Esophagus (tissue), 2 donors: ENCODE data around the gene SEPHS1. TPM values are rescaled to one million over a fixed set of nuclear protein-coding genes. Genes with fewer than 3 reads are reported as not detected.
"Not testable (repeated sequence)": the region's sequence is repeated elsewhere in the genome, so short reads cannot be mapped to it uniquely, and the experiment has no call there.

Source experiments
- H3K27ac ChIP-seq, 2 donors: one replicate each; pipeline ENCODE4 v1.5.1; 2013; ENCODE audit warnings: low read depth in 2 of 2, mild to moderate bottlenecking in 2 of 2, inconsistent platforms in 1 of 2, low read length in 1 of 2, moderate library complexity in 1 of 2
- H3K27me3 ChIP-seq, 2 donors: one replicate each; pipeline ENCODE4 v1.6.1; 2013; ENCODE audit warnings: low read length in 2 of 2, control low read depth in 1 of 2, mild to moderate bottlenecking in 1 of 2; ENCODE audit not compliant: insufficient read depth in 2 of 2, control insufficient read depth in 1 of 2
- H3K36me3 ChIP-seq, 2 donors: one replicate each; pipeline ENCODE4 v1.6.1; 2013; ENCODE audit warnings: low read length in 1 of 2; ENCODE audit not compliant: control insufficient read depth in 2 of 2, insufficient read depth in 2 of 2
- H3K4me1 ChIP-seq, 2 donors: one replicate each; pipeline ENCODE4 v1.6.1; 2013; ENCODE audit warnings: low read length in 1 of 2; ENCODE audit not compliant: control insufficient read depth in 2 of 2, insufficient read depth in 2 of 2
- H3K4me3 ChIP-seq, 2 donors: one replicate each; pipeline ENCODE4 v1.5.1; 2013; ENCODE audit warnings: low read length in 2 of 2, mild to moderate bottlenecking in 2 of 2, low read depth in 1 of 2, moderate library complexity in 1 of 2
- H3K9me3 ChIP-seq, 2 donors: one replicate each; pipeline ENCODE4 v1.6.1; 2013; ENCODE audit warnings: mild to moderate bottlenecking in 2 of 2, low read depth in 1 of 2, low read length in 1 of 2, moderate library complexity in 1 of 2; ENCODE audit not compliant: control insufficient read depth in 2 of 2, insufficient read depth in 1 of 2
- whole genome bisulfite sequencing, 2 donors: extraction: QIAGEN DNeasy Blood & Tissue Kit; methylation state at CpG; one replicate each; pipeline ENCODE4 v1.1.7; 2013; 5-methylcytosine and 5-hydroxymethylcytosine counted together
- polyA plus RNA-seq, 2 donors: library from polyadenylated mRNA; stranded (reverse); fragments of 200-250 nt; gene quantifications; one replicate each; pipeline ENCODE4 v1.2.3, GENCODE V29; 2013
- donor health status: healthy with polysubstance abuse.
- donor health status: Bipolar disorder and iron deficiency.

Gene SEPHS1
- polyA plus RNA-seq, 2 donors: 15.8 to 25.8 TPM

DNA sequence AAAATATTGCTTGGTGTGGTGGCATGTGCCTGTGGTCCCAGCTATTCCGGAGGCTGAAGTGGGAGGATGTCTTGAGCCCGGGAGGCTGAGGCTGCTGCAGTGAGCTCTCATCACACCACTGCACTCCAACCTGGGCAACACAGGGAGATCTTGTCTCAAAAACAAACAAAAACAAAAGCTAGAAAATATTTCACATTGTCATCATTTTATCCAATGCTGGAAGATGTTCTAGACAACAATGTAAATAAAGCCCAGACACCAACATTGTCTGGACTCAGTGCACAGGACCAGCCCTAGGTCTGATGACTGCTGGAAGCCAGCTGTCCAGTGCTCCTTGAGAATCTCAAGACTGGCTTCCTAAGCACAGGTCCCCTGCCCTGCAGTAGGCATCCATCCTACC is 13.5 kb downstream of the SEPHS1 start:
- Histone ChIP-seq H3K27ac (no peak overlapping the region), H3K27me3 (no peaks in the 10 kb centered on the region), H3K36me3 (peaks cover 9 to 20% of the 10 kb centered on the region in 2 donors), H3K4me3 (no peak overlapping the region), H3K9me3 (no peaks in the 10 kb centered on the region), H3K4me1 (no peaks in the 10 kb centered on the region)
- WGBS, 2 donors: 89 to 93% methylated on average over 2 of the region's 2 CpGs

DNA sequence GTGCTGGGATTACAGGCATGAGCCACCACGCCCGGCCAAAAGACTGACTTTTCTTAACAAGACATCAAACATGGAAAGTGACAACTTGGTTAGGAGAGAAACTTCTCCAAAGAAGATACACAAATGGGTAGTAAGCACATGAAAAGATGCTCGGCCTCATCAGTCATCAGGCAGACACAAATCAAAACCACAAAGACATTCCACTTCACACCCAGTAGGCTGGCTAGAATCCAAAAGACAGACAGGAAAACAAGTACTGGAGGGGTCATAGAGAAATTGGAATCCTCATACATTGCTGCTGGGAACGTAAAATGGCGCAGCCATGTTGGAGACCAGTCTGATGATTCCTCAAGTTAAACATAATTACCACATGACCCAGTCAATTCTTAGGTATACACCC is 16.4 kb downstream of the SEPHS1 start:
- Histone ChIP-seq H3K27ac (no peak overlapping the region), H3K27me3 (no peaks in the 10 kb centered on the region), H3K4me1 (no peaks in the 10 kb centered on the region), H3K4me3 (no peak overlapping the region), H3K9me3 (no peaks in the 10 kb centered on the region), H3K36me3 (peaks cover 14 to 25% of the 10 kb centered on the region in 2 donors)
- 94 to 97% methylated on average over 5 of the region's 5 CpGs for WGBS, 2 donors

- not testable (repeated sequence) for H3K4me3 ChIP-seq, H3K4me1 ChIP-seq, H3K27ac ChIP-seq, H3K27me3 ChIP-seq, H3K9me3 ChIP-seq
- peaks cover 14 to 26% of the 10 kb centered on the region in 2 donors for H3K36me3 ChIP-seq
- 97 to 98% methylated on average over 8 of the region's 8 CpGs for WGBS, 2 donors
These were observed 17.1 kb downstream of the SEPHS1 start for GRCh38 chr10:13330980-13331379.

DNA sequence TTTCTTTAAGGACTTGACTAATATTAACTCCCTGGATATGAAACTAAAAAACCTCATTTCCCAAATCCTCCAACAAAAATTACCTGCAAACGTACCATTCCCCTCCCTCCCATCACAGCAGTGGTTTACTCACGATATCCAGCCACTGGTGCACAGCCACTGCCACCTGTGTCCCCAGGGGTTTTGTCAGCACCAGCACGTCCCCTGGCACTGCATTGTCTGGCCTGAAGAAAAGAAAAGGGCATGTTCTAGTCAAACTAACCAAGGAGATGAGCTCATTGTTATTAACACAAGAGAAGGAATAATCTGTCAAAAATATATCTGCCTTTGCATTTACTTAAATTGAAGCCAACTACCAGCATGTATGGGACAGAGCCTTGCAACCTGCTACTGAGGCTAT is 18.5 kb downstream of the SEPHS1 start:
- Histone ChIP-seq H3K4me1 (no peaks in the 10 kb centered on the region), H3K4me3 (no peak overlapping the region), H3K36me3 (peaks cover 14 to 24% of the 10 kb centered on the region in 2 donors), H3K27ac (no peak overlapping the region), H3K9me3 (no peaks in the 10 kb centered on the region), H3K27me3 (no peaks in the 10 kb centered on the region)
- 90 to 92% methylated on average over 3 of the region's 3 CpGs for WGBS, 2 donors

DNA sequence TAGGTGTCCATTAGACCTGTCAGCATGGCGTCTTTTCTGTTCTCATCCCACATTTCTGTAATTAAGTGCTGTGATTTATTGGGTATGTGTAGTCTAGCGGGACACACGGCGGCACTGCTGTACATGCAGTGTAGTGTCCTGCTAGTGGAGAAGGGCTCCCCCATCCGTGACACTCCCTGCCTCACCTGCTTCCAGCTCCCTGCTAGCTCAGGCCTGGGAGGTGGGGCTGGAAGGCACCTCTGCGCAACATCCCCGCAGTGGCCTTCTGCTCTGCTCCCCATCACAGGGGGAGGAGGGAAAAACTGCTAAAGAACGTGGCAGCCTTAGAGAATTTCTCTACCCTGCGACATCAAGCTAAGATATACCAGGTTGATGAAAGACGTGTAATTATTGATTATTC is 19.5 kb downstream of the SEPHS1 start:
- Histone ChIP-seq H3K9me3 (no peaks in the 10 kb centered on the region), H3K36me3 (peaks cover 14 to 24% of the 10 kb centered on the region in 2 donors), H3K27ac (no peak overlapping the region), H3K4me1 (no peaks in the 10 kb centered on the region), H3K27me3 (no peaks in the 10 kb centered on the region), H3K4me3 (no peak overlapping the region)
- 77 to 86% methylated on average over 10 of the region's 10 CpGs for WGBS, 2 donors

DNA sequence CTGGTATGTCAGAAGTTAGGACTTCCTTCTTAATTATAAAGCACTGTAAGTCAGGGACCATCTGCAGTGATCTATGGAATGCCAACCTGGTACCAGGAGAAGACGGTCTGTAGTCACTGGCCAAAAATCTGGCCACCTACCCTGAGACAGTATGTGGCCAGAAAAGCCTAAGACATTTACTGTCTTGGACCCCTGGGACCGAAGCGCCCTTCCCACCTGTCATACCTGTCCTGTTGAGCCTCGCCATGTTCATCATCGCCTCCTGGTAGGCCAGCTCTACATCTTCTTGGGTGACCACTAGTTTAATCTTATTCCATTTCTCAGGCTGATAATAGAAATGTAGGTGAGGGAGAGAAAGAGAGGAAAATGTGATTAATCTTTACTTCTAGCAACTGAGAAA is 20.0 kb downstream of the SEPHS1 start:
- Histone ChIP-seq H3K4me3 (no peak overlapping the region), H3K27ac (no peak overlapping the region), H3K4me1 (no peaks in the 10 kb centered on the region), H3K27me3 (no peaks in the 10 kb centered on the region), H3K36me3 (peaks cover 14 to 24% of the 10 kb centered on the region in 2 donors), H3K9me3 (no peaks in the 10 kb centered on the region)
- WGBS, 2 donors: 93 to 95% methylated on average over 5 of the region's 5 CpGs

DNA sequence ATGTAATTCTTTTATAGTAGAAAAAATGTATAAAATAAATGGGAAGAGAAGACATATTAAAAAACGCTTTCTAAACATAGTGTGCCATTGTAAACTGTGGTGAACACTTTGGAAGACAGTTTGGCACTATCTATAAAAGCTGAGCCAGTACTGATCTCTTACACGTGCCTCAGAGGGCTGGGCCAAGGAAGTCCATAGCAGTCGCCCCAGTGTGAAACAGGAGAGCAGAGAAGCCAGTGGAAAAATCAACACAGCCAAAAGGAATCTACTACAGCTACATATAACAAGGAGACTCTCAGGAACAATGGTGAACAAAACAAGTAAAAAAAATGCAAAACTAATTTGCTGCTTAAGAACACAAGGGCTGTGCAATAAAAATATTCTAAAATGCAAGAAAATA is 20.6 kb downstream of the SEPHS1 start:
- Histone ChIP-seq H3K4me3 (no peak overlapping the region), H3K4me1 (no peaks in the 10 kb centered on the region), H3K27ac (no peak overlapping the region), H3K27me3 (no peaks in the 10 kb centered on the region), H3K36me3 (peaks cover 17 to 28% of the 10 kb centered on the region in 2 donors), H3K9me3 (no peaks in the 10 kb centered on the region)
- WGBS, 2 donors: 39 to 42% methylated on average over 3 of the region's 3 CpGs

- peaks cover 8 to 19% of the 10 kb centered on the region in 2 donors for H3K36me3 ChIP-seq
- 95% methylated on average over 24 of the region's 24 CpGs for WGBS, 2 donors
These were observed 25.4 kb downstream of the SEPHS1 start for GRCh38 chr10:13322615-13323148.

GRCh38 chr10:13321576-13321975 is 26.5 kb downstream of the SEPHS1 start:
- Histone ChIP-seq H3K27me3 (no peaks in the 10 kb centered on the region), H3K36me3 (peaks cover 8 to 17% of the 10 kb centered on the region in 2 donors), H3K4me1 (no peaks in the 10 kb centered on the region), H3K4me3 (no peak overlapping the region), H3K9me3 (no peaks in the 10 kb centered on the region), H3K27ac (no peak overlapping the region)
- WGBS, 2 donors: 92 to 95% methylated on average over 13 of the region's 13 CpGs

More at GRCh38 chr10:13322615-13323148, 25.4 kb downstream of the SEPHS1 start:
- Histone ChIP-seq H3K27me3 (no peaks in the 10 kb centered on the region), H3K27ac (no peak overlapping the region), H3K4me3 (no peak overlapping the region), H3K9me3 (no peaks in the 10 kb centered on the region), H3K4me1 (no peaks in the 10 kb centered on the region)

GRCh38 chr10:13319166-13319565 is 28.9 kb downstream of the SEPHS1 start:
- Histone ChIP-seq H3K9me3 (no peaks in the 10 kb centered on the region), H3K4me3 (no peak overlapping the region), H3K27me3 (no peaks in the 10 kb centered on the region), H3K36me3 (peaks cover 8 to 11% of the 10 kb centered on the region in 2 donors), H3K4me1 (no peaks in the 10 kb centered on the region), H3K27ac (no peak overlapping the region)
- 77 to 88% methylated on average over 7 of the region's 7 CpGs for WGBS, 2 donors
